NCI-H524 treated with DMSO at 0.1 percent for 48 hours (cell line): ENCODE results near the gene CTAGE9.
A peak's percentile ranks its signal among the peaks of the same experiment; 100 is the strongest.
"Not testable (repeated sequence)": the region's sequence is repeated elsewhere in the genome, so short reads cannot be mapped to it uniquely, and the experiment has no call there.

Experiments
- DNase-seq: peaks from one replicate; lab custom pipeline; 2025; lab: John Stamatoyannopoulos, UW

The CTAGE9 gene

GRCh38 chr6:131729550-131729949 is 18.7 kb upstream of the CTAGE9 start:
- DNase-seq: no peak

GRCh38 chr6:131728296-131728939 is 17.6 kb upstream of the CTAGE9 start:
- DNase-seq: no peak

GRCh38 chr6:131727868-131728267 is 17.1 kb upstream of the CTAGE9 start:
- DNase-seq: no peak

- no peak for DNase-seq
Measured at GRCh38 chr6:131727467-131727866, 16.6 kb upstream of the CTAGE9 start.

- DNase-seq: no peak
Measured at GRCh38 chr6:131724114-131724513, 13.3 kb upstream of the CTAGE9 start.

- no peak for DNase-seq
Measured at GRCh38 chr6:131721161-131721560, 10.3 kb upstream of the CTAGE9 start.

GRCh38 chr6:131717836-131718542 is 7.2 kb upstream of the CTAGE9 start:
- DNase-seq: no peak

GRCh38 chr6:131715567-131715966 is 4.8 kb upstream of the CTAGE9 start:
- DNase-seq: not testable (repeated sequence)

- not testable (repeated sequence) for DNase-seq
Measured at GRCh38 chr6:131703905-131704304, 6.9 kb downstream of the CTAGE9 start.

- not testable (repeated sequence) for DNase-seq
Measured at GRCh38 chr6:131700851-131701250, 10.0 kb downstream of the CTAGE9 start.

- DNase-seq: no peak
Measured at GRCh38 chr6:131696956-131697355, 13.9 kb downstream of the CTAGE9 start.

GRCh38 chr6:131694832-131695426 is 15.9 kb downstream of the CTAGE9 start:
- DNase-seq: peak; percentile 39

GRCh38 chr6:131693384-131693783 is 17.4 kb downstream of the CTAGE9 start:
- DNase-seq: no peak

GRCh38 chr6:131692589-131692988 is 18.2 kb downstream of the CTAGE9 start:
- DNase-seq: no peak

- DNase-seq: no peak
Measured at GRCh38 chr6:131692031-131692430, 18.8 kb downstream of the CTAGE9 start.

- DNase-seq: no peak
Measured at GRCh38 chr6:131688286-131688685, 22.5 kb downstream of the CTAGE9 start.

- DNase-seq: no peak
Measured at GRCh38 chr6:131687022-131687421, 23.8 kb downstream of the CTAGE9 start.

GRCh38 chr6:131685266-131685780 is 25.5 kb downstream of the CTAGE9 start:
- DNase-seq: no peak

- no peak for DNase-seq
Measured at GRCh38 chr6:131683479-131683878, 27.3 kb downstream of the CTAGE9 start.

- DNase-seq: no peak
Measured at GRCh38 chr6:131682442-131682841, 28.4 kb downstream of the CTAGE9 start.

- no peak for DNase-seq
Measured at GRCh38 chr6:131681585-131681984, 29.2 kb downstream of the CTAGE9 start.

GRCh38 chr6:131680868-131681267 is 29.9 kb downstream of the CTAGE9 start:
- no peak for DNase-seq

GRCh38 chr6:131678442-131678841 is 32.4 kb downstream of the CTAGE9 start:
- DNase-seq: no peak
